SK-N-SH treated with all-trans-retinoic acid at 6 μM for 48 hours (cell line): ENCODE measurements around the gene POLR3A.

Experiments used
- ARNTL ChIP-seq: fragments of 450-650 bp; formaldehyde crosslinking; IDR thresholded peaks from 2 replicates; pipeline ENCODE4 v1.5.0; 2020; ENCODE audit warnings: low read depth, mild to moderate bottlenecking, moderate library complexity, borderline replicate concordance
- CSRNP3 ChIP-seq: fragments of 250-450 bp; sonication (Bioruptor Pico); IDR thresholded peaks from 2 replicates; pipeline ENCODE4 v1.5.1; 2021; ENCODE audit warnings: mild to moderate bottlenecking, moderate library complexity
- ESRRG ChIP-seq: fragments of 250-450 bp; sonication (Bioruptor Pico); IDR thresholded peaks from 2 replicates; pipeline ENCODE4 v1.6.1; 2021; ENCODE audit warnings: mild to moderate bottlenecking
- GLIS3 ChIP-seq: fragments of 250-450 bp; sonication (Bioruptor Pico); IDR thresholded peaks from 2 replicates; pipeline ENCODE4 v1.5.0; 2020; ENCODE audit warnings: mild to moderate bottlenecking, moderate library complexity
- OSR1 ChIP-seq: fragments of 250-450 bp; sonication (Bioruptor Pico); IDR thresholded peaks from 2 replicates; pipeline ENCODE4 v1.8.0; 2022; ENCODE audit warnings: moderate library complexity, mild to moderate bottlenecking, inconsistent platforms
- PATZ1 ChIP-seq: fragments of 250-450 bp; sonication (Bioruptor Pico); IDR thresholded peaks from 2 replicates; pipeline ENCODE4 v1.8.0; 2020; ENCODE audit warnings: mild to moderate bottlenecking, moderate library complexity, borderline replicate concordance
- POU6F1 ChIP-seq: fragments of 250-450 bp; sonication (Bioruptor Pico); IDR thresholded peaks from 2 replicates; pipeline ENCODE4 v1.8.0; 2021; ENCODE audit warnings: low read depth, mild to moderate bottlenecking, moderate library complexity, borderline replicate concordance
- SNAI2 ChIP-seq: fragments of 250-450 bp; sonication (Bioruptor Pico); IDR thresholded peaks from 2 replicates; pipeline ENCODE4 v1.5.0; 2020; ENCODE audit warnings: mild to moderate bottlenecking, moderate library complexity
- TCF4 ChIP-seq: fragments of 250-450 bp; sonication (Bioruptor Pico); IDR thresholded peaks from 2 replicates; pipeline ENCODE4 v1.8.0; 2021; ENCODE audit warnings: mild to moderate bottlenecking, moderate library complexity, borderline replicate concordance
- TOX ChIP-seq: fragments of 250-450 bp; sonication (Bioruptor Pico); IDR thresholded peaks from 2 replicates; pipeline ENCODE4 v1.8.0; 2021; ENCODE audit warnings: mild to moderate bottlenecking, moderate library complexity, borderline replicate concordance
- TSHZ2 ChIP-seq: fragments of 250-450 bp; sonication (Bioruptor Pico); IDR thresholded peaks from 2 replicates; pipeline ENCODE4 v1.5.0; 2020; ENCODE audit warnings: mild to moderate bottlenecking, moderate library complexity
- ZC3H10 ChIP-seq: fragments of 250-450 bp; sonication (Bioruptor Pico); IDR thresholded peaks from 2 replicates; pipeline ENCODE4 v1.5.1; 2021; ENCODE audit warnings: mild to moderate bottlenecking, moderate library complexity
- ZFP3 ChIP-seq: fragments of 250-450 bp; sonication (Bioruptor Pico); IDR thresholded peaks from 2 replicates; pipeline ENCODE4 v1.5.0; 2020; ENCODE audit warnings: mild to moderate bottlenecking, moderate library complexity
- ZFP30 ChIP-seq: fragments of 450-650 bp; formaldehyde crosslinking; IDR thresholded peaks from 2 replicates; pipeline ENCODE4 v1.5.0; 2022; ENCODE audit warnings: mild to moderate bottlenecking, moderate library complexity

GRCh38 chr10:78071140-78071856 is 42.0 kb upstream of the POLR3A start:
- TF ChIP-seq ARNTL (CRISPR knock-in tag) (no peak), CSRNP3 (CRISPR knock-in tag) (no peak), PATZ1 (no peak), SNAI2 (CRISPR knock-in tag) (no peak), GLIS3 (CRISPR knock-in tag) (no peak), ZC3H10 (CRISPR knock-in tag) (no peak), ZFP3 (no peak), TSHZ2 (CRISPR knock-in tag) (no peak), ZFP30 (no peak), ESRRG (CRISPR knock-in tag) (no peak), TCF4 (no peak), OSR1 (no peak), TOX (CRISPR knock-in tag) (no peak), POU6F1 (CRISPR knock-in tag) (no peak)
